NB4 (cell line): ENCODE measurements around the gene CYP4B1.

Experiments used
- CTCF ChIP-seq: IDR thresholded peaks from one replicate; pipeline ENCODE4 v1.5.1; 2012; ENCODE audit warnings: low read depth, low read length
- MAX ChIP-seq: IDR thresholded peaks from 2 replicates; pipeline ENCODE4 v1.6.1; 2011; ENCODE audit warnings: low read depth, low read length
- POLR2A ChIP-seq: IDR thresholded peaks from 2 replicates; pipeline ENCODE4 v1.6.1; 2011; ENCODE audit warnings: mild to moderate bottlenecking; ENCODE audit not compliant: insufficient read length; ENCODE audit errors: extremely low read depth

GRCh38 chr1:46793126-46793525 lies 5.7 kb upstream of the CYP4B1 start:
- no peak for TF ChIP-seq POLR2A
- TF ChIP-seq CTCF: no peak
- TF ChIP-seq MAX: no peak
